NB4 (cell line): Measurements from ENCODE around the gene DLX3.

Experiments
- CTCF ChIP-seq: IDR thresholded peaks from one replicate; pipeline ENCODE4 v1.5.1; 2012; ENCODE audit warnings: low read depth, low read length
- POLR2A ChIP-seq: IDR thresholded peaks from 2 replicates; pipeline ENCODE4 v1.6.1; 2011; ENCODE audit warnings: mild to moderate bottlenecking; ENCODE audit not compliant: insufficient read length; ENCODE audit errors: extremely low read depth

- TF ChIP-seq CTCF (no peak), POLR2A (no peak)
Measured at GRCh38 chr17:49990921-49991320, 4.1 kb downstream of the DLX3 start.
